ENCODE measurements around the gene CEP112. TPM values are rescaled to one million over a fixed set of nuclear protein-coding genes. Genes with fewer than 3 reads are reported as not detected.

Gene CEP112
- total and polyA plus RNA-seq, 2 of the 8 experiments (the other 6 are each of a cell fraction or from before 2014, with no cell fraction given): 0.62 to 3.1 TPM

- TF ChIP-seq SIN3A (conservative IDR thresholded peaks at IDR 0.05 in 1 of 2, IDR thresholded peaks at IDR 0.05 in 1 of 2; ENCODE audit: low read depth in 1 of 2, low read length in 2 of 2) (no peak), NRF1 (IDR thresholded peaks at IDR 0.05; ENCODE audit: low read depth, low read length) (no peak), ASH2L (IDR thresholded peaks at IDR 0.05; ENCODE audit: low read length) (no peak), GTF2F1 (IDR thresholded peaks at IDR 0.05; ENCODE audit: borderline replicate concordance, low read depth, low read length) (no peak), SP1 (IDR thresholded peaks at IDR 0.05; ENCODE audit: low read depth, low read length) (no peak), KDM4A (IDR thresholded peaks at IDR 0.05; ENCODE audit: low read depth, low read length, severe bottlenecking) (no peak), BRCA1 (IDR thresholded peaks at IDR 0.05; ENCODE audit: low read depth, low read length) (no peak), NANOG (IDR thresholded peaks at IDR 0.05; ENCODE audit: insufficient read depth, low read depth, low read length, poor library complexity, severe bottlenecking) (no peak)
Measured at GRCh38 chr17:65990593-65990992, 201.3 kb downstream of the CEP112 start (continued).

Data from H1 (cell line).